HCT116 (cell line): ENCODE measurements around the gene TWSG1. TPM values are rescaled to one million over a fixed set of nuclear protein-coding genes. Genes with fewer than 3 reads are reported as not detected.

ENCODE experiments used
- ATAC-seq: fragments of 200-7000 bp; cut with Tn5 transposase; 2 replicates; pipeline ENCODE4 v1.9.1; 2020; ENCODE audit warnings: mild to moderate bottlenecking, moderate library complexity
- BruUV-seq: library from RNA; stranded (reverse); fragments of 400-500 nt; replicated peaks from 2 replicates; lab custom pipeline; 2021; lab: Mats Ljungman, UMichigan
- CTCF ChIA-PET: fragments of 300-600 bp; sonication (Branson Sonifier 250); formaldehyde crosslinking; loops from one replicate; lab custom pipeline; 2021; ENCODE audit warnings: antibody characterized with exemption; lab: Charles Lee
- POLR2A ChIA-PET: fragments of 300-600, 350-600 bp; sonication (Branson Sonifier 250); formaldehyde crosslinking; loops from one replicate; lab custom pipeline; 2021; ENCODE audit warnings: antibody characterized with exemption; lab: Charles Lee
- RAD21 ChIA-PET, 2 experiments: fragments of 300-600 bp; sonication (Branson Sonifier 250); formaldehyde crosslinking; loops; one replicate each; lab custom pipeline; 2023; ENCODE audit warnings: low total read pairs in 2 of 2; ENCODE audit not compliant: uncharacterized antibody in 2 of 2, unreplicated experiment in 2 of 2, low non-redundant PET in 1 of 2; lab: Charles Lee
- DNase-seq: peaks from one replicate; pipeline ENCODE4 v3.0.0-alpha.2; 2010; ENCODE audit warnings: low read depth, low spot score
- H2AFZ ChIP-seq: fragments of 200-600 bp; shearing (Covaris generic), sonication (generic); 2 replicates; pipeline ENCODE4 v1.6.1; 2017; ENCODE audit warnings: low read depth, mixed run types, mixed read lengths, antibody characterized with exemption, low read length; ENCODE audit not compliant: poor library complexity, severe bottlenecking
- H3K27ac ChIP-seq: 2 replicates; pipeline ENCODE4 v1.5.1; 2012; ENCODE audit warnings: low read depth, low read length
- H3K27me3 ChIP-seq: fragments of 200-600 bp; sonication (generic); 2 replicates; pipeline ENCODE4 v1.6.1; 2016; ENCODE audit warnings: mixed run types, low read length, mixed read lengths; ENCODE audit not compliant: insufficient read depth
- H3K36me3 ChIP-seq, 2 experiments: fragments of 200-500 bp in 1 of 2; fragments of 200-600 bp in 1 of 2; sonication (Bioruptor generic) in 1 of 2; sonication (generic) in 1 of 2; 2 replicates each; pipeline versions ENCODE4 v1.5.1 to v1.6.1; 2014 to 2016; ENCODE audit warnings: low read length in 2 of 2, inconsistent platforms in 1 of 2, mixed read lengths in 1 of 2, mixed run types in 1 of 2; ENCODE audit not compliant: insufficient read depth in 2 of 2, control insufficient read depth in 1 of 2
- H3K4me1 ChIP-seq, 2 experiments: fragments of 200-600 bp in 1 of 2; sonication (generic) in 1 of 2; 2 replicates each; pipeline versions ENCODE4 v1.5.1 to v1.6.1; 2012 to 2017; ENCODE audit warnings: low read length in 2 of 2, inconsistent platforms in 1 of 2, mild to moderate bottlenecking in 1 of 2, mixed read lengths in 1 of 2, mixed run types in 1 of 2, moderate library complexity in 1 of 2; ENCODE audit not compliant: insufficient read depth in 2 of 2, control insufficient read depth in 1 of 2
- H3K4me2 ChIP-seq: fragments of 200-600 bp; sonication (generic); 2 replicates; pipeline ENCODE4 v1.6.1; 2017; ENCODE audit warnings: mixed run types, low read length, mixed read lengths
- H3K4me3 ChIP-seq, 2 experiments: fragments of 200-600 bp in 1 of 2; sonication (generic) in 1 of 2; replicated peaks in 1 of 2; 2 replicates each; pipeline ENCODE4 v1.5.1; 2011 to 2016; ENCODE audit warnings: low read length in 2 of 2, control low read depth in 1 of 2, low read depth in 1 of 2, mild to moderate bottlenecking in 1 of 2, mixed read lengths in 1 of 2, mixed run types in 1 of 2
- H3K79me2 ChIP-seq: fragments of 200-600 bp; sonication (generic); 2 replicates; pipeline ENCODE4 v1.6.1; 2017; ENCODE audit warnings: mild to moderate bottlenecking, mixed run types, low read length, moderate library complexity, mixed read lengths; ENCODE audit not compliant: insufficient read depth
- H3K9ac ChIP-seq: fragments of 200-600 bp; sonication (generic); 2 replicates; pipeline ENCODE4 v1.6.1; 2016; ENCODE audit warnings: low read length, mixed read lengths
- H3K9me2 ChIP-seq: fragments of 200-600 bp; sonication (generic), shearing (Covaris generic); 2 replicates; pipeline ENCODE4 v1.6.1; 2017; ENCODE audit warnings: mixed run types, mild to moderate bottlenecking, moderate library complexity; ENCODE audit not compliant: insufficient read depth
- H3K9me3 ChIP-seq, 2 experiments: fragments of 200-500 bp in 1 of 2; fragments of 200-600 bp in 1 of 2; sonication (Bioruptor generic) in 1 of 2; sonication (generic) in 1 of 2; 2 replicates each; pipeline ENCODE4 v1.6.1; 2014 to 2017; ENCODE audit warnings: low read length in 2 of 2, mixed read lengths in 2 of 2, inconsistent platforms in 1 of 2, low read depth in 1 of 2, mild to moderate bottlenecking in 1 of 2, mixed run types in 1 of 2, moderate library complexity in 1 of 2; ENCODE audit not compliant: control insufficient read depth in 1 of 2, insufficient read depth in 1 of 2
- H4K20me1 ChIP-seq: fragments of 200-600 bp; sonication (generic), shearing (Covaris generic); 2 replicates; pipeline ENCODE4 v1.6.1; 2017; ENCODE audit warnings: mixed run types, mild to moderate bottlenecking, moderate library complexity; ENCODE audit not compliant: insufficient read depth
- ATF3 ChIP-seq: IDR thresholded peaks from 2 replicates; pipeline ENCODE4 v1.6.1; 2012
- CEBPB ChIP-seq: IDR thresholded peaks from 2 replicates; pipeline ENCODE4 v1.6.1; 2012; ENCODE audit warnings: low read depth
- ELF1 ChIP-seq: IDR thresholded peaks from 2 replicates; pipeline ENCODE4 v1.6.1; 2012; ENCODE audit warnings: low read depth, borderline replicate concordance
- EZH2phosphoT487 ChIP-seq: fragments of 200-600 bp; IDR thresholded peaks from 2 replicates; pipeline ENCODE4 v1.6.1; 2018; ENCODE audit warnings: antibody characterized with exemption, borderline replicate concordance
- FOSL1 ChIP-seq: IDR thresholded peaks from 2 replicates; pipeline ENCODE4 v1.6.1; 2012; ENCODE audit warnings: low read depth
- JUND ChIP-seq: IDR thresholded peaks from 2 replicates; pipeline ENCODE4 v1.6.1; 2012
- POLR2A ChIP-seq: IDR thresholded peaks from 2 replicates; pipeline ENCODE4 v1.7.0; 2011; ENCODE audit warnings: borderline replicate concordance; ENCODE audit not compliant: insufficient read depth, insufficient read length; ENCODE audit errors: extremely low read depth
- POLR2AphosphoS5 ChIP-seq: IDR thresholded peaks from 2 replicates; pipeline ENCODE4 v1.6.1; 2011; ENCODE audit warnings: mild to moderate bottlenecking, low read depth, low read length, moderate library complexity
- REST ChIP-seq: IDR thresholded peaks from 2 replicates; pipeline ENCODE4 v1.6.1; 2012; ENCODE audit warnings: low read depth
- SIN3A ChIP-seq: IDR thresholded peaks from 2 replicates; pipeline ENCODE4 v1.6.1; 2012; ENCODE audit warnings: low read depth
- SP1 ChIP-seq: IDR thresholded peaks from 2 replicates; pipeline ENCODE4 v1.6.1; 2012; ENCODE audit warnings: low read depth
- YY1 ChIP-seq: IDR thresholded peaks from 2 replicates; pipeline ENCODE4 v1.6.1; 2011; ENCODE audit warnings: low read length, low read depth, moderate library complexity, mild to moderate bottlenecking; ENCODE audit not compliant: insufficient replicate concordance; ENCODE audit errors: extremely low read depth
- ZBTB33 ChIP-seq: IDR thresholded peaks from 2 replicates; pipeline ENCODE4 v1.6.1; 2011; ENCODE audit warnings: mild to moderate bottlenecking, low read length, moderate library complexity; ENCODE audit not compliant: insufficient replicate concordance; ENCODE audit errors: extremely low read depth
- ZFX ChIP-seq: fragments of 450-650 bp; IDR thresholded peaks from 2 replicates; pipeline ENCODE4 v1.6.1; 2017
- intact Hi-C: fragments of 100-400 bp; cut with micrococcal nuclease; formaldehyde crosslinking; loops from 2 replicates; pipeline ENCODE4 v1.10.0; 2022
- total RNA-seq: library from RNA; stranded (reverse); gene quantifications from one replicate; pipeline ENCODE4 v1.2.1, GENCODE V29; 2021; ENCODE audit not compliant: unreplicated experiment

The TWSG1 gene
- total RNA-seq, 1 experiment from 2014 or later: 35.7 TPM

GRCh38 chr18:9413576-9413975 is 79.0 kb downstream of the TWSG1 start:
- Histone ChIP-seq H3K27me3 (no peaks in the 10 kb centered on the region), H3K36me3 (no peaks in the 10 kb centered on the region), H4K20me1 (no peaks in the 10 kb centered on the region), H3K4me2 (no peak overlapping the region), H3K9me3 (no peaks in the 10 kb centered on the region), H3K9ac (no peak overlapping the region), H3K79me2 (no peaks in the 10 kb centered on the region), H2AFZ (no peak overlapping the region), H3K9me2 (no peaks in the 10 kb centered on the region), H3K4me1 (no peaks in the 10 kb centered on the region), H3K4me3 (no peak overlapping the region), H3K27ac (no peak overlapping the region)
- CTCF ChIA-PET: no interaction called here
- no peak for TF ChIP-seq CEBPB
- no peak for TF ChIP-seq SIN3A
- TF ChIP-seq FOSL1: no peak
- TF ChIP-seq ATF3: no peak
- TF ChIP-seq ZBTB33: no peak
- no peak for TF ChIP-seq YY1
- TF ChIP-seq POLR2A: no peak
- TF ChIP-seq SP1: no peak
- TF ChIP-seq JUND: no peak
- TF ChIP-seq EZH2phosphoT487: no peak
- no peak for TF ChIP-seq POLR2AphosphoS5
- no peak for TF ChIP-seq ELF1
- no peak for TF ChIP-seq REST
- no peak for TF ChIP-seq ZFX
- RAD21 ChIA-PET: no interaction called here
- no TSS peak for BruUV-seq
- DNase-seq: no peak
- intact Hi-C loops: no loop called here
- POLR2A ChIA-PET: no interaction called here
- no peak for ATAC-seq
